ENCODE data around the gene MEGF11.

- TF ChIP-seq, protein P1, sequence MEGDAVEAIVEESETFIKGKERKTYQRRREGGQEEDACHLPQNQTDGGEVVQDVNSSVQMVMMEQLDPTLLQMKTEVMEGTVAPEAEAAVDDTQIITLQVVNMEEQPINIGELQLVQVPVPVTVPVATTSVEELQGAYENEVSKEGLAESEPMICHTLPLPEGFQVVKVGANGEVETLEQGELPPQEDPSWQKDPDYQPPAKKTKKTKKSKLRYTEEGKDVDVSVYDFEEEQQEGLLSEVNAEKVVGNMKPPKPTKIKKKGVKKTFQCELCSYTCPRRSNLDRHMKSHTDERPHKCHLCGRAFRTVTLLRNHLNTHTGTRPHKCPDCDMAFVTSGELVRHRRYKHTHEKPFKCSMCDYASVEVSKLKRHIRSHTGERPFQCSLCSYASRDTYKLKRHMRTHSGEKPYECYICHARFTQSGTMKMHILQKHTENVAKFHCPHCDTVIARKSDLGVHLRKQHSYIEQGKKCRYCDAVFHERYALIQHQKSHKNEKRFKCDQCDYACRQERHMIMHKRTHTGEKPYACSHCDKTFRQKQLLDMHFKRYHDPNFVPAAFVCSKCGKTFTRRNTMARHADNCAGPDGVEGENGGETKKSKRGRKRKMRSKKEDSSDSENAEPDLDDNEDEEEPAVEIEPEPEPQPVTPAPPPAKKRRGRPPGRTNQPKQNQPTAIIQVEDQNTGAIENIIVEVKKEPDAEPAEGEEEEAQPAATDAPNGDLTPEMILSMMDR (IDR thresholded peaks at IDR 0.05): no peak
- TF ChIP-seq POLR2A (IDR thresholded peaks at IDR 0.05): no peak
Measured at GRCh38 chr15:65926459-65926858, 327.1 kb downstream of the MEGF11 start.
